Fibroblast of lung (primary cell): Measurements from ENCODE around the gene SMC4. TPM values are rescaled to one million over a fixed set of nuclear protein-coding genes. Genes with fewer than 3 reads are reported as not detected.

ENCODE experiments used
- DNase-seq, 2 donors: peaks; one replicate each; pipeline versions ENCODE4 v3.0.0 to v3.0.0-alpha.2; 2010; ENCODE audit warnings: low read depth in 2 of 2
- H2AFZ ChIP-seq: 2 replicates; pipeline ENCODE4 v1.5.1; 2012; ENCODE audit warnings: low read length, control low read depth, inconsistent platforms
- H3K27ac ChIP-seq: 2 replicates; pipeline ENCODE4 v1.5.1; 2011; ENCODE audit warnings: low read length, control low read depth; ENCODE audit not compliant: insufficient read depth
- H3K27me3 ChIP-seq: 2 replicates; pipeline ENCODE4 v1.5.1; 2011; ENCODE audit warnings: mild to moderate bottlenecking, low read length; ENCODE audit not compliant: control insufficient read depth, insufficient read depth
- H3K36me3 ChIP-seq: 2 replicates; pipeline ENCODE4 v1.5.1; 2011; ENCODE audit warnings: low read length; ENCODE audit not compliant: control insufficient read depth, insufficient read depth
- H3K4me1 ChIP-seq: 2 replicates; pipeline ENCODE4 v1.5.1; 2011; ENCODE audit warnings: low read length; ENCODE audit not compliant: control insufficient read depth, insufficient read depth; ENCODE audit errors: extremely low read depth
- H3K4me2 ChIP-seq: 2 replicates; pipeline ENCODE4 v1.5.1; 2011; ENCODE audit warnings: low read length, control low read depth; ENCODE audit not compliant: insufficient read depth; ENCODE audit errors: extremely low read depth
- H3K4me3 ChIP-seq, 4 experiments: fragments of 200-600 bp in 1 of 4; sonication (generic) in 1 of 4; replicated peaks in 1 of 4; 2 replicates each; pipeline ENCODE4 v1.5.1; 2011 to 2016; ENCODE audit warnings: low read length in 4 of 4, low read depth in 3 of 4, mild to moderate bottlenecking in 3 of 4, control low read depth in 2 of 4, inconsistent platforms in 1 of 4, mixed read lengths in 1 of 4; ENCODE audit not compliant: insufficient read depth in 1 of 4; ENCODE audit errors: control extremely low read depth in 1 of 4
- H3K79me2 ChIP-seq: 2 replicates; pipeline ENCODE4 v1.5.1; 2012; ENCODE audit warnings: mild to moderate bottlenecking, low read length, inconsistent platforms; ENCODE audit not compliant: control insufficient read depth, insufficient read depth
- H3K9ac ChIP-seq: 2 replicates; pipeline ENCODE4 v1.5.1; 2011; ENCODE audit warnings: mild to moderate bottlenecking, low read length, control low read depth; ENCODE audit not compliant: insufficient read depth
- H3K9me3 ChIP-seq: 2 replicates; pipeline ENCODE4 v1.5.1; 2012; ENCODE audit warnings: low read depth, low read length; ENCODE audit not compliant: control insufficient read depth, insufficient read depth
- H4K20me1 ChIP-seq: 2 replicates; pipeline ENCODE4 v1.5.1; 2011; ENCODE audit warnings: low read length; ENCODE audit not compliant: control insufficient read depth, insufficient read depth; ENCODE audit errors: extremely low read depth
- EZH2 ChIP-seq: IDR thresholded peaks from 2 replicates; pipeline ENCODE4 v1.5.1; 2012; ENCODE audit warnings: low read length, control low read depth, mild to moderate bottlenecking; ENCODE audit errors: missing control alignments
- polyA plus RNA-seq, 2 donors: library from polyadenylated mRNA; depleted of rRNA in 1 of 2; stranded (reverse) in 1 of 2; unstranded in 1 of 2; fragments of >200 nt; gene quantifications; 2 replicates each; pipeline ENCODE4 v1.2.1, GENCODE V29; 2011 to 2012; ENCODE audit warnings: missing spikeins in 1 of 2
- total RNA-seq: library from RNA; depleted of rRNA; stranded (reverse); fragments of >200 nt; gene quantifications from 2 replicates; pipeline ENCODE4 v1.2.1, GENCODE V29; 2014
- TF ChIP-seq, protein P1 (sequence below), 2 donors: IDR thresholded peaks in 1 of 2; conservative IDR thresholded peaks in 1 of 2; 1 replicate in 1 of 2; 2 replicates in 1 of 2; pipeline ENCODE4 v1.5.1; 2011 to 2012; ENCODE audit warnings: low read length in 2 of 2, control low read depth in 1 of 2, inconsistent platforms in 1 of 2, low read depth in 1 of 2, mild to moderate bottlenecking in 1 of 2

The SMC4 gene
- total and polyA plus RNA-seq, 2 donors (not counting 1 experiment from before 2014, with no cell fraction given) = 34.7 to 48.4 TPM

DNA sequence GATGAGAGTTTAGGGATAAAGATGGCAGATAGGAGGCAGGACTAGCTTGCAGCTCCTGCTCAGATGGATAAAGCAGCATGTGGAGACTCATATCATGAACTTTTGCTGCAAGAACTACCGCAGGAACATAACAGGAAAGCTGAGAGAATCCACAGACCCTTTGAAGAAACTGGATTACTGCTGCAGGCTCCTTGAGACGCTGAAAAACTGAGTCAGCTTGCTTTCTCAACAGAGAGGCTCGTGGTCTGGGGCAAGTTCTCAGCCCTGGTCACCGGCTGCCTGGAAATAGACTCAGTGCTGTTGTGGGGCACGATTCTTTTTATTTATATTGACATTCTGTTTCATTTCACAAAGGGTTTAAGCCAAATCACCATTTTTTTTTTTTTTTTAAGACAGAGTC lies 78.9 kb downstream of the SMC4 start:
- no peak for TF ChIP-seq EZH2
- TF ChIP-seq, protein P1, sequence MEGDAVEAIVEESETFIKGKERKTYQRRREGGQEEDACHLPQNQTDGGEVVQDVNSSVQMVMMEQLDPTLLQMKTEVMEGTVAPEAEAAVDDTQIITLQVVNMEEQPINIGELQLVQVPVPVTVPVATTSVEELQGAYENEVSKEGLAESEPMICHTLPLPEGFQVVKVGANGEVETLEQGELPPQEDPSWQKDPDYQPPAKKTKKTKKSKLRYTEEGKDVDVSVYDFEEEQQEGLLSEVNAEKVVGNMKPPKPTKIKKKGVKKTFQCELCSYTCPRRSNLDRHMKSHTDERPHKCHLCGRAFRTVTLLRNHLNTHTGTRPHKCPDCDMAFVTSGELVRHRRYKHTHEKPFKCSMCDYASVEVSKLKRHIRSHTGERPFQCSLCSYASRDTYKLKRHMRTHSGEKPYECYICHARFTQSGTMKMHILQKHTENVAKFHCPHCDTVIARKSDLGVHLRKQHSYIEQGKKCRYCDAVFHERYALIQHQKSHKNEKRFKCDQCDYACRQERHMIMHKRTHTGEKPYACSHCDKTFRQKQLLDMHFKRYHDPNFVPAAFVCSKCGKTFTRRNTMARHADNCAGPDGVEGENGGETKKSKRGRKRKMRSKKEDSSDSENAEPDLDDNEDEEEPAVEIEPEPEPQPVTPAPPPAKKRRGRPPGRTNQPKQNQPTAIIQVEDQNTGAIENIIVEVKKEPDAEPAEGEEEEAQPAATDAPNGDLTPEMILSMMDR (conservative IDR thresholded peaks at IDR 0.05 in 1 of 2, IDR thresholded peaks at IDR 0.05 in 1 of 2; ENCODE audit: low read depth in 1 of 2, low read length in 2 of 2) = no peak
- no peak overlapping the region for H3K4me3 ChIP-seq
- H3K4me2 ChIP-seq = no peak overlapping the region
- no peaks in the 10 kb centered on the region for H4K20me1 ChIP-seq
- H3K4me1 ChIP-seq = peaks cover 16% of the 10 kb centered on the region
- H3K79me2 ChIP-seq = no peaks in the 10 kb centered on the region
- H3K36me3 ChIP-seq = no peaks in the 10 kb centered on the region
- H3K9me3 ChIP-seq = no peaks in the 10 kb centered on the region
- H2AFZ ChIP-seq = no peak overlapping the region
- no peak overlapping the region for H3K9ac ChIP-seq
- no peaks in the 10 kb centered on the region for H3K27me3 ChIP-seq
- H3K27ac ChIP-seq = no peak overlapping the region
- peak; percentile 19 to 80 for DNase-seq

DNA sequence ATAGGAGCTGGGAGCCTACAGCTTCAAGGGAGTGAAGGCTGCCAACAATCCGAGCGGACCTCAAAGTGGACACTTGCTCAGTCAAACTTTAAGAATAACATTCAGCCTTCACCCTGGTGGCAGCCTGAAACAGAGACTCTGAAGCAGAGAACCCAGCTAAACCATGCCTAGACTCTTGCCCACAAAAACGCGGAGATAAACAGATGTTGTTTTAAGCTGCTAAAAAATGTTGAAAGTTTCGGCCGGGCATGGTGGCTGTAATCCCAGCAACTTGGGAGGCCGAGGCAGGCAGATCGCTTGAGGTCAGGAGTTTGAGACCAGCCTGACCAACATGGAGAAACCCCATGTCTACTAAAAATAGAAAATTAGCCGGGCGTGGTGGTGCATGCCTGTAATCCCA lies 79.9 kb downstream of the SMC4 start:
- Histone ChIP-seq H3K4me2 (no peak overlapping the region), H3K4me1 (peaks cover 5% of the 10 kb centered on the region), H2AFZ (no peak overlapping the region), H3K27ac (no peak overlapping the region), H3K27me3 (no peaks in the 10 kb centered on the region), H3K9ac (no peak overlapping the region), H4K20me1 (no peaks in the 10 kb centered on the region), H3K36me3 (no peaks in the 10 kb centered on the region), H3K9me3 (no peaks in the 10 kb centered on the region), H3K79me2 (no peaks in the 10 kb centered on the region), H3K4me3 (no peak overlapping the region)
- no peak for TF ChIP-seq EZH2
- TF ChIP-seq, protein P1 (conservative IDR thresholded peaks at IDR 0.05 in 1 of 2, IDR thresholded peaks at IDR 0.05 in 1 of 2; ENCODE audit: low read depth in 1 of 2, low read length in 2 of 2) = no peak
- no peak for DNase-seq

GRCh38 chr3:160480931-160481330 lies 81.5 kb downstream of the SMC4 start:
- H3K36me3 ChIP-seq = no peaks in the 10 kb centered on the region
- H4K20me1 ChIP-seq = no peaks in the 10 kb centered on the region
- no peaks in the 10 kb centered on the region for H3K27me3 ChIP-seq
- H3K4me3 ChIP-seq = no peak overlapping the region
- H3K9me3 ChIP-seq = no peaks in the 10 kb centered on the region
- H3K4me1 ChIP-seq = peaks cover 2% of the 10 kb centered on the region
- TF ChIP-seq EZH2 = no peak
- TF ChIP-seq, protein P1 (conservative IDR thresholded peaks at IDR 0.05 in 1 of 2, IDR thresholded peaks at IDR 0.05 in 1 of 2; ENCODE audit: low read depth in 1 of 2, low read length in 2 of 2) = no peak
- H3K9ac ChIP-seq = no peak overlapping the region
- H2AFZ ChIP-seq = no peak overlapping the region
- H3K4me2 ChIP-seq = no peak overlapping the region
- H3K79me2 ChIP-seq = no peaks in the 10 kb centered on the region
- no peak overlapping the region for H3K27ac ChIP-seq
- DNase-seq = peak in 1 of 2 donors; percentile 63
